ENCODE data around the gene FDPS. TPM values are rescaled to one million over a fixed set of nuclear protein-coding genes. Genes with fewer than 3 reads are reported as not detected.

FDPS gene
- total RNA-seq, 1 donor from 2014 or later: 232 TPM

DNA sequence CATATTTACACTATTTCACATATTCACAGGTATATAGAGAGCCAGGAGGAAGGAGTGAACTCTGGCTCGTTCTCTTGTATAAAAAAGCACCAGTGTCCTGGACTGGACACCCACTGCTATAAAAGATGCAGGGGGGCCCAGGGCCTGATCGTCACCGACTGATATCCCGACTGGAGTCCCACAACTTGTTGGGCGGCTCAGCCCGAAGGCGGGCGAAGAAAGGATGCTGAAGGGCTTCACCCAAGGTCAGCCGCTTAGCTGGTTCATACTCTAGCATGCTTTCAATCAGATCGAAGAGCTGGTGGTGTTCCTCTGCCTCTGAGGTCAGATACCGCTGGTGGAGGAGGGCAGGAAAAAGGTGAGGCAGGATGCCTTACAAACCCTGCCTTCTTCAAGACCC lies 45.6 kb upstream of the FDPS start:
- no peaks in the 10 kb centered on the region for H3K9me3 Mint-ChIP-seq (ENCODE audit: low read depth)
- no peak for TF ChIP-seq CTCF (IDR thresholded peaks at IDR 0.05; ENCODE audit: unreplicated experiment)
- no peaks in the 10 kb centered on the region for H3K27me3 Mint-ChIP-seq
- H3K4me1 Mint-ChIP-seq (ENCODE audit: low read depth): peaks cover 20% of the 10 kb centered on the region
- DNase-seq (ENCODE audit: low spot score, unreplicated experiment): no peak
- H3K36me3 Mint-ChIP-seq (ENCODE audit: insufficient read depth): peaks cover 23% of the 10 kb centered on the region
- peak overlapping the region; percentile 94 for H3K27ac Mint-ChIP-seq
- H3K4me3 Mint-ChIP-seq (ENCODE audit: low read depth): no peak overlapping the region

GRCh38 chr1:155266553-155266952 lies 42.1 kb upstream of the FDPS start:
- DNase-seq (ENCODE audit: low spot score, unreplicated experiment): no peak
- no peak overlapping the region for H3K4me3 Mint-ChIP-seq (ENCODE audit: low read depth)
- peaks cover 29% of the 10 kb centered on the region for H3K36me3 Mint-ChIP-seq (ENCODE audit: insufficient read depth)
- no peaks in the 10 kb centered on the region for H3K27me3 Mint-ChIP-seq
- no peak overlapping the region for H3K27ac Mint-ChIP-seq
- no peaks in the 10 kb centered on the region for H3K9me3 Mint-ChIP-seq (ENCODE audit: low read depth)
- peaks cover 13% of the 10 kb centered on the region for H3K4me1 Mint-ChIP-seq (ENCODE audit: low read depth)
- no peak for TF ChIP-seq CTCF (IDR thresholded peaks at IDR 0.05; ENCODE audit: unreplicated experiment)

GRCh38 chr1:155267373-155267772 lies 41.3 kb upstream of the FDPS start:
- H3K4me1 Mint-ChIP-seq (ENCODE audit: low read depth): peaks cover 10% of the 10 kb centered on the region
- no peak for DNase-seq (ENCODE audit: low spot score, unreplicated experiment)
- H3K9me3 Mint-ChIP-seq (ENCODE audit: low read depth): no peaks in the 10 kb centered on the region
- TF ChIP-seq CTCF (IDR thresholded peaks at IDR 0.05; ENCODE audit: unreplicated experiment): no peak
- no peak overlapping the region for H3K27ac Mint-ChIP-seq
- no peak overlapping the region for H3K4me3 Mint-ChIP-seq (ENCODE audit: low read depth)
- peaks cover 32% of the 10 kb centered on the region for H3K36me3 Mint-ChIP-seq (ENCODE audit: insufficient read depth)
- no peaks in the 10 kb centered on the region for H3K27me3 Mint-ChIP-seq

GRCh38 chr1:155268630-155269029 lies 40.0 kb upstream of the FDPS start:
- H3K4me3 Mint-ChIP-seq (ENCODE audit: low read depth): no peak overlapping the region
- no peaks in the 10 kb centered on the region for H3K27me3 Mint-ChIP-seq
- no peaks in the 10 kb centered on the region for H3K9me3 Mint-ChIP-seq (ENCODE audit: low read depth)
- H3K27ac Mint-ChIP-seq: no peak overlapping the region
- H3K4me1 Mint-ChIP-seq (ENCODE audit: low read depth): peaks cover 12% of the 10 kb centered on the region
- peaks cover 33% of the 10 kb centered on the region for H3K36me3 Mint-ChIP-seq (ENCODE audit: insufficient read depth)
- DNase-seq (ENCODE audit: low spot score, unreplicated experiment): no peak
- no peak for TF ChIP-seq CTCF (IDR thresholded peaks at IDR 0.05; ENCODE audit: unreplicated experiment)

- Mint-ChIP-seq H3K4me1 (ENCODE audit: low read depth) (peaks cover 14% of the 10 kb centered on the region), H3K9me3 (ENCODE audit: low read depth) (no peaks in the 10 kb centered on the region), H3K4me3 (ENCODE audit: low read depth) (no peak overlapping the region), H3K36me3 (ENCODE audit: insufficient read depth) (peaks cover 31% of the 10 kb centered on the region), H3K27ac (no peak overlapping the region), H3K27me3 (no peaks in the 10 kb centered on the region)
- no peak for TF ChIP-seq CTCF (IDR thresholded peaks at IDR 0.05; ENCODE audit: unreplicated experiment)
- no peak for DNase-seq (ENCODE audit: low spot score, unreplicated experiment)
Measured at GRCh38 chr1:155269381-155269780, 39.3 kb upstream of the FDPS start.
